ENCODE results near the gene CFL1. TPM values are rescaled to one million over a fixed set of nuclear protein-coding genes. Genes with fewer than 3 reads are reported as not detected.

CFL1 gene
- total RNA-seq, 1 experiment from 2014 or later, result 611 TPM

- BruUV-seq (replicated peaks), result TSS peak; percentile 73
- intact Hi-C loops (cut with micrococcal nuclease), result no loop called here
- H3K27me3 Mint-ChIP-seq (ENCODE audit: insufficient read depth, unreplicated experiment), result no peaks in the 10 kb centered on the region
Observed at GRCh38 chr11:65817312-65817834, 40.6 kb downstream of the CFL1 start.

GRCh38 chr11:65816696-65817095, 41.3 kb downstream of the CFL1 start:
- no peaks in the 10 kb centered on the region for H3K9me3 Mint-ChIP-seq (ENCODE audit: unreplicated experiment)
- BruUV-seq (replicated peaks), result no TSS peak
- H3K27me3 Mint-ChIP-seq (ENCODE audit: insufficient read depth, unreplicated experiment), result no peaks in the 10 kb centered on the region
- H3K4me3 Mint-ChIP-seq (ENCODE audit: unreplicated experiment), result peak overlapping the region; percentile 80
- CTCF ChIA-PET, result interaction anchor here (0.6 to 5.4 kb wide), 13 partner anchors 9 to 404 kb away, joined by 3 to 98 read pairs (median 9); partner anchors contain the start of genes AP5B1, KAT5 and RNASEH2C
- no peaks in the 10 kb centered on the region for H3K36me3 Mint-ChIP-seq (ENCODE audit: insufficient read depth, unreplicated experiment)
- intact Hi-C loops (cut with micrococcal nuclease), result no loop called here
- no peak for DNase-seq (ENCODE audit: unreplicated experiment)
- TF ChIP-seq CTCF (IDR thresholded peaks at IDR 0.05; ENCODE audit: unreplicated experiment), result no peak
- H3K4me1 Mint-ChIP-seq (ENCODE audit: insufficient read depth, unreplicated experiment), result peaks cover 4% of the 10 kb centered on the region
- peak overlapping the region; percentile 78 for H3K27ac Mint-ChIP-seq (ENCODE audit: low read depth, unreplicated experiment)
- POLR2A ChIA-PET, result interaction anchor here (1.3 to 4.3 kb wide), 9 partner anchors 12 to 241 kb away, joined by 3 to 42 read pairs (median 11); partner anchors contain the start of genes AP5B1, EHBP1L1, KAT5 and PCNX3

More at GRCh38 chr11:65817312-65817834, 40.6 kb downstream of the CFL1 start:
- no peaks in the 10 kb centered on the region for H3K36me3 Mint-ChIP-seq (ENCODE audit: insufficient read depth, unreplicated experiment)
- TF ChIP-seq CTCF (IDR thresholded peaks at IDR 0.05; ENCODE audit: unreplicated experiment), result no peak
- peaks cover 4% of the 10 kb centered on the region for H3K4me1 Mint-ChIP-seq (ENCODE audit: insufficient read depth, unreplicated experiment)
- CTCF ChIA-PET, result interaction anchor here (0.6 to 5.4 kb wide), 21 partner anchors 10 to 364 kb away, joined by 3 to 98 read pairs (median 5); partner anchors contain the start of genes AP5B1, KAT5 and RNASEH2C
- DNase-seq (ENCODE audit: unreplicated experiment), result no peak
- peak overlapping the region; percentile 78 for H3K27ac Mint-ChIP-seq (ENCODE audit: low read depth, unreplicated experiment)
- H3K4me3 Mint-ChIP-seq (ENCODE audit: unreplicated experiment), result peak overlapping the region; percentile 80
- H3K9me3 Mint-ChIP-seq (ENCODE audit: unreplicated experiment), result no peaks in the 10 kb centered on the region
- POLR2A ChIA-PET, result interaction anchor here (0.6 to 4.3 kb wide), 20 partner anchors 13 to 258 kb away, joined by 3 to 42 read pairs (median 4); partner anchors contain the start of genes AP5B1, EHBP1L1, KAT5 and PCNX3

GRCh38 chr11:65814986-65815565, 42.9 kb downstream of the CFL1 start:
- ChIA-PET POLR2A (no interaction called here), CTCF (interaction anchor here (0.6 to 5.4 kb wide), 3 partner anchors 38 to 104 kb away, joined by 3 to 98 read pairs (median 3); partner anchors contain the start of gene AP5B1)
- Mint-ChIP-seq H3K27ac (ENCODE audit: low read depth, unreplicated experiment) (no peak overlapping the region), H3K9me3 (ENCODE audit: unreplicated experiment) (no peaks in the 10 kb centered on the region), H3K36me3 (ENCODE audit: insufficient read depth, unreplicated experiment) (no peaks in the 10 kb centered on the region), H3K4me1 (ENCODE audit: insufficient read depth, unreplicated experiment) (peaks cover 8% of the 10 kb centered on the region), H3K27me3 (ENCODE audit: insufficient read depth, unreplicated experiment) (no peaks in the 10 kb centered on the region), H3K4me3 (ENCODE audit: unreplicated experiment) (no peak overlapping the region)
- no peak for TF ChIP-seq CTCF (IDR thresholded peaks at IDR 0.05; ENCODE audit: unreplicated experiment)
- intact Hi-C loops (cut with micrococcal nuclease), result no loop called here
- no TSS peak for BruUV-seq (replicated peaks)
- DNase-seq (ENCODE audit: unreplicated experiment), result no peak
